HepG2 (cell line): ENCODE data around the gene ATXN1L. TPM values are rescaled to one million over a fixed set of nuclear protein-coding genes. Genes with fewer than 3 reads are reported as not detected.

Experiments used
- AHR ChIP-seq: IDR thresholded peaks from 2 replicates; pipeline ENCODE4 v1.6.1; 2018; ENCODE audit warnings: missing genetic modification reagents, missing compliant biosample characterization
- ARID4A ChIP-seq: sonication (generic); formaldehyde crosslinking; IDR thresholded peaks from 2 replicates; pipeline ENCODE4 v1.5.0; 2020; ENCODE audit warnings: mild to moderate bottlenecking, missing genetic modification reagents, borderline replicate concordance
- CEBPG ChIP-seq: IDR thresholded peaks from 2 replicates; pipeline ENCODE4 v1.6.1; 2016
- E2F5 ChIP-seq: sonication (generic); formaldehyde crosslinking; conservative IDR thresholded peaks from 2 replicates; pipeline ENCODE4 v1.4.0; 2020; ENCODE audit warnings: missing genetic modification reagents
- FOSL2 ChIP-seq: sonication (generic); formaldehyde crosslinking; IDR thresholded peaks from 2 replicates; pipeline ENCODE4 v1.4.0; 2020; ENCODE audit warnings: missing genetic modification reagents
- FOXC1 ChIP-seq: sonication (generic); formaldehyde crosslinking; IDR thresholded peaks from 2 replicates; pipeline ENCODE4 v1.8.0; 2022; ENCODE audit warnings: mild to moderate bottlenecking, missing genetic modification reagents, borderline replicate concordance
- GATAD2A ChIP-seq: IDR thresholded peaks from 2 replicates; pipeline ENCODE4 v1.6.1; 2016
- KDM1A ChIP-seq: IDR thresholded peaks from 2 replicates; pipeline ENCODE4 v1.6.1; 2016; ENCODE audit warnings: missing compliant biosample characterization
- PAX8 ChIP-seq: sonication (generic); formaldehyde crosslinking; IDR thresholded peaks from 2 replicates; pipeline ENCODE4 v1.8.0; 2022; ENCODE audit warnings: mild to moderate bottlenecking, missing genetic modification reagents, borderline replicate concordance
- RELA ChIP-seq: sonication (generic); formaldehyde crosslinking; IDR thresholded peaks from 2 replicates; pipeline ENCODE4 v1.4.0; 2020; ENCODE audit warnings: missing genetic modification reagents
- SAP130 ChIP-seq: IDR thresholded peaks from 2 replicates; pipeline ENCODE4 v1.6.1; 2016; ENCODE audit warnings: low read depth
- ZBTB14 ChIP-seq: sonication (generic); formaldehyde crosslinking; IDR thresholded peaks from 2 replicates; pipeline ENCODE4 v1.4.0; 2020; ENCODE audit warnings: missing genetic modification reagents
- ZKSCAN5 ChIP-seq: sonication (generic); formaldehyde crosslinking; IDR thresholded peaks from 2 replicates; pipeline ENCODE4 v1.5.1; 2020; ENCODE audit warnings: mild to moderate bottlenecking, missing genetic modification reagents
- ZMYM2 ChIP-seq: sonication (generic); formaldehyde crosslinking; IDR thresholded peaks from 2 replicates; pipeline ENCODE4 v1.8.0; 2022; ENCODE audit warnings: mild to moderate bottlenecking, missing genetic modification reagents
- ZNF12 ChIP-seq: sonication (generic); formaldehyde crosslinking; IDR thresholded peaks from 2 replicates; pipeline ENCODE4 v1.5.0; 2020; ENCODE audit warnings: missing genetic modification reagents
- ZNF562 ChIP-seq: sonication (generic); formaldehyde crosslinking; IDR thresholded peaks from 2 replicates; pipeline ENCODE4 v1.8.0; 2022; ENCODE audit warnings: missing genetic modification reagents, borderline replicate concordance
- ZNF770 ChIP-seq: sonication (generic); formaldehyde crosslinking; IDR thresholded peaks from 2 replicates; pipeline ENCODE4 v1.5.0; 2020; ENCODE audit warnings: mild to moderate bottlenecking, missing genetic modification reagents
- ZNF773 ChIP-seq: sonication (generic); formaldehyde crosslinking; IDR thresholded peaks from 2 replicates; pipeline ENCODE4 v1.4.0; 2020; ENCODE audit warnings: missing genetic modification reagents, borderline replicate concordance
- polyA plus RNA-seq, 8 experiments: library from polyadenylated mRNA; depleted of rRNA in 3 of 8; stranded (reverse) in 7 of 8; unstranded in 1 of 8; fragments of >200 nt; fragmentation: Illumina TruSeq in 4 of 8; extraction: Trizol in 4 of 8; gene quantifications; 2 replicates each; pipeline versions ENCODE4 v1.2.1 to v1.2.3, GENCODE V29; 2011 to 2016; ENCODE audit warnings: low read depth in 4 of 8, missing spikeins in 1 of 8, mixed read lengths in 1 of 8; ENCODE audit not compliant: insufficient read depth in 1 of 8
- total RNA-seq, 5 experiments: library from RNA; depleted of rRNA; stranded (reverse); fragments of >200 nt; fragmentation: Illumina TruSeq; extraction: Trizol; gene quantifications; 2 replicates each; pipeline ENCODE4 v1.2.3, GENCODE V29; 2016; ENCODE audit warnings: low read depth in 1 of 5

ATXN1L gene
- total and polyA plus RNA-seq, 2 of the 13 experiments (the other 11 are each of a cell fraction or from before 2014, with no cell fraction given): 20.0 to 22.4 TPM

- TF ChIP-seq ARID4A (no peak), FOXC1 (CRISPR knock-in tag) (no peak), ZNF12 (CRISPR knock-in tag) (0 out of 2 replicates have a peak, but pooled peaks have one; percentile 15), SAP130 (CRISPR knock-in tag) (peak; percentile 42; the same call in 1 of the 2 replicates), ZNF770 (CRISPR knock-in tag) (0 out of 2 replicates have a peak, but pooled peaks have one; percentile 48), ZMYM2 (CRISPR knock-in tag) (0 out of 2 replicates have a peak, but pooled peaks have one; percentile 6), KDM1A (CRISPR knock-in tag) (peak; percentile 5; the same call in 1 of the 2 replicates), CEBPG (CRISPR knock-in tag) (peak; percentile 95), GATAD2A (CRISPR knock-in tag) (peak; percentile 65), ZNF773 (CRISPR knock-in tag) (no peak), ZBTB14 (CRISPR knock-in tag) (peak; percentile 37; the same call in 1 of the 2 replicates), ZNF562 (CRISPR knock-in tag) (no peak), FOSL2 (CRISPR knock-in tag) (peak; percentile 46), ZKSCAN5 (CRISPR knock-in tag) (no peak), E2F5 (CRISPR knock-in tag) (no peak), AHR (CRISPR knock-in tag) (no peak), RELA (CRISPR knock-in tag) (no peak), PAX8 (CRISPR knock-in tag) (no peak)
Observed at GRCh38 chr16:71885261-71885650, 39.5 kb downstream of the ATXN1L start (continued).
